Activated T-helper 9 cell treated with anti-CD3 and anti-CD28 coated beads, Interleukin-2, amount 50 U/mL, for 16 hours (primary cell): ENCODE data around the gene F11.
"Not testable (repeated sequence)": the region's sequence is repeated elsewhere in the genome, so short reads cannot be mapped to it uniquely, and the experiment has no call there.

Experiments
- DNase-seq: peaks from one replicate; pipeline ENCODE4 v3.0.0-alpha.2; 2020; ENCODE audit warnings: low read depth

F11 gene

GRCh38 chr4:186249785-186250754 is 15.9 kb upstream of the F11 start:
- DNase-seq: no peak

- DNase-seq: no peak
These were observed 15.2 kb upstream of the F11 start for GRCh38 chr4:186250760-186251159.

- DNase-seq: no peak
These were observed 10.9 kb upstream of the F11 start for GRCh38 chr4:186255122-186255521.

- no peak for DNase-seq
These were observed 7.7 kb upstream of the F11 start for GRCh38 chr4:186258216-186258811.

- DNase-seq: no peak
These were observed 5.9 kb upstream of the F11 start for GRCh38 chr4:186260117-186260503.

GRCh38 chr4:186260504-186261448 is 5.2 kb upstream of the F11 start:
- DNase-seq: no peak

GRCh38 chr4:186264660-186265059 is 1.3 kb upstream of the F11 start:
- no peak for DNase-seq

GRCh38 chr4:186265250-186265649 is 739 bp upstream of the F11 start:
- not testable (repeated sequence) for DNase-seq

GRCh38 chr4:186266729-186267456 is 904 bp downstream of the F11 start:
- DNase-seq: no peak

GRCh38 chr4:186271081-186271678 is 5.2 kb downstream of the F11 start:
- DNase-seq: no peak

- no peak for DNase-seq
These were observed 6.9 kb downstream of the F11 start for GRCh38 chr4:186272699-186273391.

- DNase-seq: not testable (repeated sequence)
These were observed 7.4 kb downstream of the F11 start for GRCh38 chr4:186273392-186273789.

- no peak for DNase-seq
These were observed 17.3 kb downstream of the F11 start for GRCh38 chr4:186283311-186283710.

GRCh38 chr4:186285147-186285546 is 19.2 kb downstream of the F11 start:
- DNase-seq: no peak

- no peak for DNase-seq
These were observed 20.6 kb downstream of the F11 start for GRCh38 chr4:186286581-186286980.

GRCh38 chr4:186291256-186291890 is 25.4 kb downstream of the F11 start:
- DNase-seq: no peak

- DNase-seq: no peak
These were observed 28.2 kb downstream of the F11 start for GRCh38 chr4:186294160-186294559.

- DNase-seq: no peak
These were observed 30.5 kb downstream of the F11 start for GRCh38 chr4:186296481-186296880.

GRCh38 chr4:186297013-186297645 is 31.1 kb downstream of the F11 start:
- no peak for DNase-seq
